Smooth muscle cell (in vitro differentiated cells): ENCODE data around the gene ZNF423. TPM values are rescaled to one million over a fixed set of nuclear protein-coding genes. Genes with fewer than 3 reads are reported as not detected.

Source experiments
- DNase-seq: peaks from one replicate; lab custom pipeline; 2025; ENCODE audit not compliant: unreplicated experiment; lab: John Stamatoyannopoulos, UW
- H2AFZ ChIP-seq: fragments of 200-600 bp; sonication (generic); 2 replicates; pipeline ENCODE4 v1.6.0; 2016; ENCODE audit warnings: antibody characterized with exemption, low read depth, mild to moderate bottlenecking
- H3F3A ChIP-seq: fragments of 200-600 bp; sonication (generic); 2 replicates; pipeline ENCODE4 v1.6.0; 2017; ENCODE audit warnings: antibody characterized with exemption, low read depth
- H3K27ac ChIP-seq: fragments of 200-600 bp; sonication (generic); 2 replicates; pipeline ENCODE4 v1.5.1; 2016; ENCODE audit warnings: low read depth, mild to moderate bottlenecking
- H3K27me3 ChIP-seq: fragments of 200-600 bp; sonication (generic); 2 replicates; pipeline ENCODE4 v1.6.1; 2016; ENCODE audit warnings: low read depth, mild to moderate bottlenecking
- H3K36me3 ChIP-seq: fragments of 200-600 bp; sonication (generic); 2 replicates; pipeline ENCODE4 v1.5.1; 2016; ENCODE audit warnings: low read depth
- H3K4me1 ChIP-seq: fragments of 200-600 bp; sonication (generic); 2 replicates; pipeline ENCODE4 v1.5.1; 2016; ENCODE audit warnings: low read depth
- H3K4me2 ChIP-seq: fragments of 200-600 bp; sonication (generic); 2 replicates; pipeline ENCODE4 v1.6.0; 2016; ENCODE audit warnings: mild to moderate bottlenecking
- H3K4me3 ChIP-seq: fragments of 200-600 bp; sonication (generic); 2 replicates; pipeline ENCODE4 v1.5.1; 2016; ENCODE audit warnings: mild to moderate bottlenecking
- H3K79me2 ChIP-seq: fragments of 200-600 bp; sonication (generic); 2 replicates; pipeline ENCODE4 v1.6.0; 2016; ENCODE audit warnings: low read depth, mild to moderate bottlenecking
- H3K9ac ChIP-seq: fragments of 200-600 bp; sonication (generic); 2 replicates; pipeline ENCODE4 v1.6.0; 2016; ENCODE audit warnings: low read depth
- H3K9me3 ChIP-seq: fragments of 200-600 bp; sonication (generic); replicated peaks from 2 replicates; pipeline ENCODE4 v1.5.1; 2016; ENCODE audit warnings: low read depth
- H4K20me1 ChIP-seq: fragments of 200-600 bp; sonication (generic); 2 replicates; pipeline ENCODE4 v1.6.0; 2016; ENCODE audit warnings: low read depth
- WGBS: methylation state at CpG from one replicate; pipeline ENCODE4 v1.1.7; 2016; ENCODE audit warnings: low lambda C conversion rate; 5-methylcytosine and 5-hydroxymethylcytosine counted together
- polyA plus RNA-seq: library from polyadenylated mRNA; unstranded; fragments of >200 nt; fragmentation: Nextera tagmentation; extraction: Ambion mirVana; gene quantifications from 2 replicates; pipeline ENCODE4 v1.2.1, GENCODE V29; 2016
- total RNA-seq: library from RNA; depleted of rRNA; stranded (reverse); fragments of >200 nt; gene quantifications from 2 replicates; pipeline ENCODE4 v1.2.3, GENCODE V29; 2014
- TF ChIP-seq, protein P1 (sequence below): fragments of 200-600 bp; sonication (generic); IDR thresholded peaks from 2 replicates; pipeline ENCODE4 v1.5.1; 2017; ENCODE audit warnings: borderline replicate concordance, mild to moderate bottlenecking, antibody characterized with exemption; ENCODE audit not compliant: insufficient read depth, poor library complexity, severe bottlenecking

Gene ZNF423
- total and polyA plus RNA-seq, 2 experiments from 2014 or later, result 6.9 to 7.0 TPM

DNA sequence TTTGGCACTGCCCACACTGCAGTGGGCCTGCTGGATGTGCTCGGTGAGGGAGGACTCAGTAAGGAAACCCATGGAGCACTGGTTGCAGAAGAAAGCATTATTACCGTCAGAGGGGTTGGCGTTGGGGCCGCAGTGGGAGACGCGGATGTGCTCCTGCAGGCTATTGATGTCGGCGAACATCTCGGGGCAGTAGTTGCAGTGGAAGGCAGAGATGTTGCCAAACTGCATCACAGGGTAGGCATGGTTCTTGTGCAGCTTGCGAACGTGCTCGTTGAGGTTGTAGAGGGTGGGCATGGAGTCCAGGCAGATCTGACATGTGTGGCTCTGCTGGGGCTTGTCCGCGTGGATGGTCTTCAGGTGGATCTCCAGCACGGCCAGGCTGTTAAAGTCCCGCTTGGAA, 218.4 kb downstream of the ZNF423 start:
- H2AFZ ChIP-seq, result no peak overlapping the region
- H4K20me1 ChIP-seq, result no peaks in the 10 kb centered on the region
- H3K9me3 ChIP-seq, result no peaks in the 10 kb centered on the region
- TF ChIP-seq, protein P1, sequence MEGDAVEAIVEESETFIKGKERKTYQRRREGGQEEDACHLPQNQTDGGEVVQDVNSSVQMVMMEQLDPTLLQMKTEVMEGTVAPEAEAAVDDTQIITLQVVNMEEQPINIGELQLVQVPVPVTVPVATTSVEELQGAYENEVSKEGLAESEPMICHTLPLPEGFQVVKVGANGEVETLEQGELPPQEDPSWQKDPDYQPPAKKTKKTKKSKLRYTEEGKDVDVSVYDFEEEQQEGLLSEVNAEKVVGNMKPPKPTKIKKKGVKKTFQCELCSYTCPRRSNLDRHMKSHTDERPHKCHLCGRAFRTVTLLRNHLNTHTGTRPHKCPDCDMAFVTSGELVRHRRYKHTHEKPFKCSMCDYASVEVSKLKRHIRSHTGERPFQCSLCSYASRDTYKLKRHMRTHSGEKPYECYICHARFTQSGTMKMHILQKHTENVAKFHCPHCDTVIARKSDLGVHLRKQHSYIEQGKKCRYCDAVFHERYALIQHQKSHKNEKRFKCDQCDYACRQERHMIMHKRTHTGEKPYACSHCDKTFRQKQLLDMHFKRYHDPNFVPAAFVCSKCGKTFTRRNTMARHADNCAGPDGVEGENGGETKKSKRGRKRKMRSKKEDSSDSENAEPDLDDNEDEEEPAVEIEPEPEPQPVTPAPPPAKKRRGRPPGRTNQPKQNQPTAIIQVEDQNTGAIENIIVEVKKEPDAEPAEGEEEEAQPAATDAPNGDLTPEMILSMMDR, result no peak
- WGBS, result 99% methylated on average over 13 of the region's 16 CpGs
- no peak overlapping the region for H3K4me3 ChIP-seq
- peaks cover 27% of the 10 kb centered on the region for H3K4me1 ChIP-seq
- H3K79me2 ChIP-seq, result no peaks in the 10 kb centered on the region
- H3K9ac ChIP-seq, result no peak overlapping the region
- H3K4me2 ChIP-seq, result no peak overlapping the region
- peaks cover 8% of the 10 kb centered on the region for H3F3A ChIP-seq
- H3K27ac ChIP-seq, result no peak overlapping the region
- no peak for DNase-seq
- H3K27me3 ChIP-seq, result no peaks in the 10 kb centered on the region
- H3K36me3 ChIP-seq, result no peaks in the 10 kb centered on the region

DNA sequence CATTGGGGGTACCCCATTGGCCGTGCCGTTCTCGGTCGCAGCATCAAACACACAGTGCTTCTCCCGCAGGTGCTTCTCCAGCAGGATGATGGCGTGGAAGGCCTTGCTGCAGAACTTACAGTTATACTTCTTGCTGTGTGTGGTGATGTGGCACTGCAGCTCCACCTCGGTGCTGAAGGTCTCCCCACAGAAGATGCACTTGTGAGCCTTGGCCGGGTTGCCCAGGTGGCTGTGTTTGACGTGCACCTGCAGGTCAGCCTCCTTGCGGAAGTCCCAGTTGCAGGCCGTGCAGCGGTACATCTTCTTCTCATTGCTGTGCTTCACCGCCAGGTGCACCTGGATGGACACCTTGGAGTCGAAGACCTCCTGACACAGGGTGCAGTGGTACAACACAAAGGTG, 219.3 kb downstream of the ZNF423 start:
- Histone ChIP-seq H3K4me2 (no peak overlapping the region), H3F3A (peaks cover 8% of the 10 kb centered on the region), H4K20me1 (no peaks in the 10 kb centered on the region), H3K27me3 (no peaks in the 10 kb centered on the region), H3K9me3 (no peaks in the 10 kb centered on the region), H3K4me1 (peaks cover 29% of the 10 kb centered on the region), H3K9ac (no peak overlapping the region), H3K79me2 (no peaks in the 10 kb centered on the region), H3K4me3 (no peak overlapping the region), H2AFZ (no peak overlapping the region), H3K36me3 (no peaks in the 10 kb centered on the region), H3K27ac (no peak overlapping the region)
- DNase-seq, result no peak
- TF ChIP-seq, protein P1, result no peak
- WGBS, result 98% methylated on average over 14 of the region's 14 CpGs

DNA sequence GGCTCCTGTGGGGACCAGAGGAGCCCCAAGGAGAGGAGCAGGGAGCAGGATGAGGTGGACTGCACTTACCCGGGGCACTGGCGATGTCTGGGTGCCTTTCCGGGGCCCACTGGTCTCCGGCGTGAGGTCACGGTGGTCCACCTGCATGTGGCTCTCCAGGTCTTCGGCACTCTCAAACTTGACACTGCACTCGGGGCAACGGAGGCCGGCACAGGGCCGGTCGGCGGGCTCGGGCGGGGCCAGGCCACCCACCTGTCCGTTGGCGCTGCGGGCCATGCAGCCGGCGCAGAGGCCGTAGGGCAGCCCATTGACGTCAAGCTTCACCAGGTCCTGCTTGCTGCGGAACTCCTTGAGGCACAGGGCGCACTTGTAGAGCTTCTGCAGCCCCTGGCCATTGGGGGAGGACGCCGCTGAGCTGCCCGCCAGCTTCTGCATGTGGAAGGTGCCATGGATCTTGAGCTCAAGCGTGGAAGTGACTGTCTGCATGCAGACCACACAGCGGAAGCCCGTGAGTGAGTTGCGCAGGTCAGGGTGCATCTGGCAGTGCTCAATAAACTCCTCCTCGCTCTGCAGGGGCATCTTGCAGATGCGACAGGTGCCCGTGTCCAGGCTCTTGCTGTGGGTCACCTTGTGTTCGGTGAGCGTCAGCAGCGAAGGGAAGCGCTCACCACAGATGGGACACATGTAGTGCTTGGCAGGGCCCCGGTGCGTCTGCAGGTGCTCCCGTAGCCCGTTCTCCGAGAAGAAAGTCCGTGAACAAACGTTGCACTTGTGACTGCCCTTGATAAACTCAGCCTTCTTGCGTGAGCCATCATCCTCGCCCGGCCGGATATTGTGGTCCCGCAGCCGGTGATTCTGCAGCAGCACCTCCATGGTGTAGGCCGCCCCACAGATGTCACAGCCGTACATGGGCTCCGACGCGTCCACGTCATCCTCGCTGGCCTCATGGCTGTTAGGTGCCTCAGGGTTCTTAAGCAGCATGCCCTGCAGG, 220.0 kb downstream of the ZNF423 start:
- Histone ChIP-seq H3K4me1 (peaks cover 22% of the 10 kb centered on the region), H3K36me3 (no peaks in the 10 kb centered on the region), H3K4me3 (no peak overlapping the region), H3K9me3 (no peaks in the 10 kb centered on the region), H3K9ac (no peak overlapping the region), H3K27ac (no peak overlapping the region), H3K4me2 (no peak overlapping the region), H3K79me2 (no peaks in the 10 kb centered on the region), H2AFZ (no peak overlapping the region), H3F3A (peaks cover 8% of the 10 kb centered on the region), H3K27me3 (no peaks in the 10 kb centered on the region), H4K20me1 (no peaks in the 10 kb centered on the region)
- WGBS, result 97% methylated on average over 56 of the region's 58 CpGs
- DNase-seq, result no peak
- TF ChIP-seq, protein P1, result no peak

DNA sequence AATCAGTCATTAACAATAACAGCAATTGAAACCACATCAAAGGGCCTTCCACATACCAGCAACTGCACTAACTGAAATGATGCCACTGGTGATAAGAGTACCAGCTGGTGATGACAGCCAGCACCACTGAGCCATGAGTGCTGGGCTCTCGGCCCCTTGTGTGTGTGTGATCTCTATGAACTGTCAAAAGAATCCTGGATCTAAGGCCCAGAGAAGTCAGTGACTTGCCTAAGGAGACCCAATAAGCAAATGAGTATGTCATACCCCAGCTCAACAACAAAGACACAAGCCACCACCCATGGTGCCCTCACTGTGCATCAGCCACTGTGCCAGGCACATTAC, 220.9 kb downstream of the ZNF423 start:
- Histone ChIP-seq H3K36me3 (no peaks in the 10 kb centered on the region), H3K27ac (no peak overlapping the region), H3K9me3 (no peaks in the 10 kb centered on the region), H3F3A (peaks cover 4% of the 10 kb centered on the region), H2AFZ (no peak overlapping the region), H3K4me2 (no peak overlapping the region), H4K20me1 (no peaks in the 10 kb centered on the region), H3K9ac (no peak overlapping the region), H3K4me3 (no peak overlapping the region), H3K27me3 (no peaks in the 10 kb centered on the region), H3K79me2 (no peaks in the 10 kb centered on the region), H3K4me1 (peaks cover 13% of the 10 kb centered on the region)
- TF ChIP-seq, protein P1, result no peak
- DNase-seq, result no peak
- 95% methylated on average over 1 of the region's 1 CpG for WGBS
